GM19043 (cell line): ENCODE results near the gene LAMA1.

Experiments
- ATAC-seq: cut with Tn5 transposase; IDR thresholded peaks from one replicate; pipeline ENCODE4 v1.9.1; 2021; ENCODE audit warnings: low read depth; ENCODE audit not compliant: unreplicated experiment

LAMA1 gene

DNA sequence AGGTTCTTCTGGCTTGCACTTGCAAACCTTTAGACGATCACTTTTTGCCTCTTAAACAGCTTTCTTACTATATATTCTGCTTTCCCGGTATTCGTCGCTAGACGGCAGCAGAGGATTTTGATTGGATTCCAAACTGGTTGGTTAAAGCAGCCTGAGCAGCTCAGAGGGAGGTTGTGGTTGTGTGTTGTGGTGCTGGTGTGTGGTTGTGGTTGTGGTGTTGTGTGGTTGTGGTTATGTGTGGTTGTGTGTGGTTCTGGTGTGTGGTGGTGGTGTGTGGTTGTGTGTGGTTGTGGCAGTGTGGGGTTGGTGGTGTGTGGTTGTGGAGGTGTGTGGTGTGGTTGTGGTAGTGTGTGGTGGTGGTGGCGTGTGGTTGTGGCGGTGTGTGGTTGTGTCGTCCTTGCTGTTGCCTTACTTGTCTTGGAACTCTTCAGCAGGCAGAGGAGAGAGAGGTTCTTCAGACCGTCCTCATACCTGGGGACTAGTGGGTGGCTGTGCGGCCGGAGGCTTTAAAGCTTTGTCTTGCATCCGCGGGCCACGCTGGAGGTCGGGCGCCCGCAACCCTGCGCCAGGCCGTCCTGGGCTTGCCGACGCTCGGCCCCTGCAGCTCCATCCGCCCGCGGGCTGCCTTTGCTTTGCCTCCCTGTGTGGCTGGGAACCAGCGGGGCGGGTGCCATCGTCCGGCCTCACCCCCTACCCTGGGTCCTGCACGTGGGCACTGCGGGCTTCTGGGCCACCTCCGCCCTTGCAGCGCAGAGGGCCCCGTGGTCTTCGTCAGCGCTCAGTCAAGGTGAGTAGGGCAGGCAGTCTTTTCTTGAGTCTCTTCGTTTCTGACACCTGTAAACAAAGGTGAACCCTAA lies 197.3 kb downstream of the LAMA1 start:
- no peak for ATAC-seq

DNA sequence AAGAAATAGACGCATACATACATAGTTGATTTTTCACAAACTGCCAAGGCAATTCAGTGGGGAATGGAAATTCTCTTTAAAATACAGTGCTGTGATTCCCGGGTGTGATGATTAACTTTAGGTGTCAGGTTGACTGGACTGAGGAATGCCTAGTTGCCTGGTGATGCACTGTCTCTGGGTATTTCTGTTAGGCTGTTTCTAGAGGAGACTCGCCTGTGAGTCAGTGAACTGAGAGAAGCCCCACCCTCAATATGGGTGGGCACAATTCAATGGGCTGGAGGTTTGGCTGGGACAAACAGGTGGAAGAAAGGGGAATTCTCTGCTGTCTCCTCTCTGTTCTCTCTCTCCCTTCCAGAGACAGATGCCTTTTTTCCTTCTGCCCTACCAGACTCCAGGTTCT lies 200.5 kb downstream of the LAMA1 start:
- no peak for ATAC-seq

DNA sequence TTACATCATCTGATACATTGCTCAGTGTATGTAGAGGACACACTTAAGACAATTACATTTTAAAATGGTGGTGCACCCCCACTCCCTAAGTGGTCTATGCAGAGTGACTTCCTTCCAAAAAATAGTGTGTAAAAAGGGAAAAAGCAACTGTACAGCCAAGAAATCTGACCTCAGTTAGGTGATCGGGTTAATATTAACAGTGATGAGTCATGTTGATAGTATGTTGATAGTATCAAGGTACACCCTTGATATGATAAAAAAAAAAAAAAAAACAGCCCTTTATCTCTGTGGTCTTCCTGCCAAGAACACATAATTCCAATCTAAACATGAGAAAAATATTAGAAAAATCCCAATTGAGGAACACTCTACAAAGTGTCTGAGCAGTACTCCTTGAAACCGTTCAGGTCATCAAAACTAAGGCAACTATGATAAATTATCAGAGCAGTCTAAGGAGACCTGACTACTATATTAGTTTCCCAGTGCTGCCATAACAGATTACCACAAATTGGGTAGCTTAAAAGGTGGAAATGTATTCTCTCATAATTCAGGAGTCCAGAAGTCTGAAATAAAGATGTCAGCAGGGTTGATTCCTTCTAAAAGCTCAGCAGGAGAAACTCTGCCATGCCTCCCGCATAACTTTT lies 216.2 kb downstream of the LAMA1 start:
- ATAC-seq, result no peak

DNA sequence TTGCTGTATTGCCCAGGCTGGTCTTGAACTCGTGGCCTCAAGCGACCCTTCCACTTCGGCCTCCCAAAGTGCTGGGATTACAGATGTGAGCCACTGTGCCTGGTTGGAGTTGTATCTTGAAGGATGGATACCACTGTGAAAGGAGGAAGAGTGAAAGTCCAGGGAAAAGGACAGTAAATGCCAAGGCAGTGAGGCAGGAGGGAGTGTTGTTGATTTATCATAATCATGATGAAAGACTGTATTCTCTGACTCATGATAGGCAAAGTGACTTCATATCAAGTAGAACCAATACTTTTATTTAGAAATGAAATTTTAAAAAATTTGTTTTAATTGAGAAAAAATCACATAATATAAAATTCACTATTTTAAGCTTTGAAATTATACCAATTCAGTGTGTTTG lies 225.8 kb downstream of the LAMA1 start:
- ATAC-seq, result no peak
